HL-60 (cell line): ENCODE measurements around the gene COL24A1.

Experiments used
- CTCF ChIP-seq: IDR thresholded peaks from one replicate; pipeline ENCODE4 v1.5.1; 2011; ENCODE audit warnings: low read length, control low read depth, inconsistent platforms; ENCODE audit not compliant: insufficient read depth
- GABPA ChIP-seq: IDR thresholded peaks from 2 replicates; pipeline ENCODE4 v1.6.1; 2012; ENCODE audit warnings: low read depth
- POLR2AphosphoS5 ChIP-seq: IDR thresholded peaks from 2 replicates; pipeline ENCODE4 v1.6.1; 2012; ENCODE audit warnings: low read depth
- REST ChIP-seq: IDR thresholded peaks from 2 replicates; pipeline ENCODE4 v1.6.1; 2012; ENCODE audit warnings: low read depth; ENCODE audit not compliant: insufficient replicate concordance

GRCh38 chr1:85857991-85858390 lies 298.6 kb downstream of the COL24A1 start:
- no peak for TF ChIP-seq CTCF
- TF ChIP-seq POLR2AphosphoS5 = no peak
- no peak for TF ChIP-seq REST
- TF ChIP-seq GABPA = no peak
